ENCODE results near the gene LARGE1. TPM values are rescaled to one million over a fixed set of nuclear protein-coding genes. Genes with fewer than 3 reads are reported as not detected.

The LARGE1 gene
- total and polyA plus RNA-seq, 2 of the 4 experiments (the other 2 are of a cell fraction): 6.2 to 12.4 TPM

DNA sequence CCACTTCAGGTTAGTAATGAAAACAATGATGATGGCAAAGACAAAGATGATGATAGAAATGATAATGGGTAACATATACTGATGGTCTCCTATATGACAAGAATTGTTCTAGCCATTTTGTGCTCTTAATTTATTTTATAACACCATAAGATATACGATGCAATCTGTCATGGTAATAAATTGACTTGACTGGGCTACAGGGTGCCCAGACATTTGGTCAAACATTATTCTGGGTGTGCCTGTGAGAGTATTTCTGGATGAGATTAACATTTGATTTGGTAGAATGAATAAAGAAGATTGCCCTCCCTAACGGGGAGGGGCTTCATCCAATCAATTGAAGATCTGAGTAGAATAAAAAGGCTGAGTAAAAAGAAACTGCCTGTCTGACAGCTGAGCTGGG, 237.3 kb downstream of the LARGE1 start:
- Histone ChIP-seq H3K18ac (ENCODE audit: low read depth, low read length) (no peak overlapping the region), H3K36me3 (ENCODE audit: control insufficient read depth, insufficient read depth, low read length) (no peaks in the 10 kb centered on the region), H4K5ac (ENCODE audit: low read depth, low read length) (no peak overlapping the region), H3K79me1 (ENCODE audit: low read depth in 1 of 2, low read length in 2 of 2) (no peaks in the 10 kb centered on the region), H3K14ac (replicated peaks; ENCODE audit: low read depth, low read length) (no peak overlapping the region), H4K20me1 (ENCODE audit: insufficient read depth, low read length) (no peaks in the 10 kb centered on the region), H2BK5ac (ENCODE audit: low read depth, low read length, poor library complexity, severe bottlenecking) (no peak overlapping the region), H3K23ac (ENCODE audit: low read depth, low read length) (no peak overlapping the region), H3K4ac (ENCODE audit: low read depth, low read length) (no peak overlapping the region), H3K27ac (ENCODE audit: insufficient read depth, low read length) (no peak overlapping the region), H2AFZ (replicated peaks; ENCODE audit: low read length, poor library complexity) (no peak overlapping the region), H2AK5ac (ENCODE audit: low read depth, low read length) (no peak overlapping the region), H3K4me2 (ENCODE audit: low read depth, low read length) (no peak overlapping the region), H3K27me3 (ENCODE audit: control insufficient read depth, insufficient read depth, low read length) (no peaks in the 10 kb centered on the region), H4K91ac (ENCODE audit: insufficient read depth, low read depth, low read length) (no peak overlapping the region), H3K4me3 (ENCODE audit: insufficient read depth, low read depth, low read length) (no peak overlapping the region), H2AK9ac (replicated peaks; ENCODE audit: low read depth, low read length, poor library complexity) (no peak overlapping the region), H3K9me1 (ENCODE audit: insufficient read depth, low read length) (0 out of 2 replicates have a peak, but pooled peaks cover 5% of the 10 kb centered on the region), H3K9ac (ENCODE audit: low read depth, low read length) (no peak overlapping the region), H2BK20ac (ENCODE audit: low read depth, low read length) (no peak overlapping the region), H2BK120ac (ENCODE audit: low read depth, low read length) (no peak overlapping the region), H3K9me3 (ENCODE audit: control insufficient read depth, insufficient read depth, low read length) (no peaks in the 10 kb centered on the region), H3K4me1 (ENCODE audit: control insufficient read depth, insufficient read depth, low read length) (no peaks in the 10 kb centered on the region), H3K56ac (ENCODE audit: extremely low read depth, insufficient read depth, low read length) (no peak overlapping the region), H4K8ac (ENCODE audit: low read depth in 2 of 2, low read length in 2 of 2) (no peak overlapping the region), H2BK15ac (ENCODE audit: low read depth, low read length) (no peak overlapping the region)
- DNase-seq: no peak
- ChIA-PET CTCF (interaction anchor here (0.5 kb wide), 1 partner anchor 31 kb away, joined by 9 read pairs; no protein-coding TSS in a partner anchor), POLR2A (ENCODE audit: unreplicated experiment) (no interaction called here)
- intact Hi-C loops (cut with micrococcal nuclease) (no loop called here), in situ Hi-C loops (cut with MboI; ENCODE audit: low sequenced_read_pairs) (no loop called here), dilution Hi-C loops (cut with HindIII; ENCODE audit: low sequenced_read_pairs, unreplicated experiment) (no loop called here)
- no TSS peak for BruUV-seq (replicated peaks)
- ATAC-seq (ENCODE audit: low read depth): no peak
- TF ChIP-seq, protein P1, sequence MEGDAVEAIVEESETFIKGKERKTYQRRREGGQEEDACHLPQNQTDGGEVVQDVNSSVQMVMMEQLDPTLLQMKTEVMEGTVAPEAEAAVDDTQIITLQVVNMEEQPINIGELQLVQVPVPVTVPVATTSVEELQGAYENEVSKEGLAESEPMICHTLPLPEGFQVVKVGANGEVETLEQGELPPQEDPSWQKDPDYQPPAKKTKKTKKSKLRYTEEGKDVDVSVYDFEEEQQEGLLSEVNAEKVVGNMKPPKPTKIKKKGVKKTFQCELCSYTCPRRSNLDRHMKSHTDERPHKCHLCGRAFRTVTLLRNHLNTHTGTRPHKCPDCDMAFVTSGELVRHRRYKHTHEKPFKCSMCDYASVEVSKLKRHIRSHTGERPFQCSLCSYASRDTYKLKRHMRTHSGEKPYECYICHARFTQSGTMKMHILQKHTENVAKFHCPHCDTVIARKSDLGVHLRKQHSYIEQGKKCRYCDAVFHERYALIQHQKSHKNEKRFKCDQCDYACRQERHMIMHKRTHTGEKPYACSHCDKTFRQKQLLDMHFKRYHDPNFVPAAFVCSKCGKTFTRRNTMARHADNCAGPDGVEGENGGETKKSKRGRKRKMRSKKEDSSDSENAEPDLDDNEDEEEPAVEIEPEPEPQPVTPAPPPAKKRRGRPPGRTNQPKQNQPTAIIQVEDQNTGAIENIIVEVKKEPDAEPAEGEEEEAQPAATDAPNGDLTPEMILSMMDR (conservative IDR thresholded peaks at IDR 0.05; ENCODE audit: low read depth, low read length): no peak
- TF ChIP-seq SMC3 (IDR thresholded peaks at IDR 0.05; ENCODE audit: low read depth, low read length): no peak
- TF ChIP-seq, protein P2, sequence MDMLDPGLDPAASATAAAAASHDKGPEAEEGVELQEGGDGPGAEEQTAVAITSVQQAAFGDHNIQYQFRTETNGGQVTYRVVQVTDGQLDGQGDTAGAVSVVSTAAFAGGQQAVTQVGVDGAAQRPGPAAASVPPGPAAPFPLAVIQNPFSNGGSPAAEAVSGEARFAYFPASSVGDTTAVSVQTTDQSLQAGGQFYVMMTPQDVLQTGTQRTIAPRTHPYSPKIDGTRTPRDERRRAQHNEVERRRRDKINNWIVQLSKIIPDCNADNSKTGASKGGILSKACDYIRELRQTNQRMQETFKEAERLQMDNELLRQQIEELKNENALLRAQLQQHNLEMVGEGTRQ (IDR thresholded peaks at IDR 0.05; ENCODE audit: low read depth, low read length): no peak
- TF ChIP-seq RCOR1 (IDR thresholded peaks at IDR 0.05; ENCODE audit: insufficient replicate concordance, low read length): no peak
- no peak for TF ChIP-seq RFX5 (IDR thresholded peaks at IDR 0.05; ENCODE audit: low read depth, low read length)
- TF ChIP-seq FOS (IDR thresholded peaks at IDR 0.05; ENCODE audit: low read depth, low read length): no peak
- no peak for TF ChIP-seq MAFK (IDR thresholded peaks at IDR 0.05; ENCODE audit: low read depth, low read length)
- TF ChIP-seq POLR2A (IDR thresholded peaks at IDR 0.05; ENCODE audit: low read depth, low read length): no peak
- no peak for TF ChIP-seq RAD21 (IDR thresholded peaks at IDR 0.05; ENCODE audit: low read length)
- TF ChIP-seq BHLHE40 (IDR thresholded peaks at IDR 0.05; ENCODE audit: low read depth, low read length): no peak
- no peak for TF ChIP-seq CEBPB (IDR thresholded peaks at IDR 0.05; ENCODE audit: low read depth, low read length)
- no peak for TF ChIP-seq CHD1 (IDR thresholded peaks at IDR 0.05; ENCODE audit: low read depth, low read length)
- WGBS, 2 experiments (ENCODE audit: extremely low coverage in 2 of 2, insufficient read length in 1 of 2): 100% methylated on average over 1 of the region's 2 CpGs; no CpG with 5 or more reads in 1 of the 2 experiments

All from IMR-90 (cell line).